ENCODE results near the gene VIPR2.
A peak's percentile ranks its signal among the peaks of the same experiment; 100 is the strongest.

Gene VIPR2

GRCh38 chr7:159033956-159034355, 110.7 kb downstream of the VIPR2 start:
- DNase-seq (no peak), ATAC-seq (ENCODE audit: insufficient read depth, low read depth) (no peak)
- no peaks in the 10 kb centered on the region for H3K4me1 ChIP-seq (ENCODE audit: insufficient read depth, low read length)
- peaks cover 84% of the 10 kb centered on the region for H3K36me3 ChIP-seq (ENCODE audit: insufficient read depth, low read length)
- no peak overlapping the region for H3K4me2 ChIP-seq (ENCODE audit: insufficient read depth, low read length)
- no peak overlapping the region for H3K4me3 ChIP-seq (ENCODE audit: low read depth in 1 of 2, low read length in 2 of 2)
- no peaks in the 10 kb centered on the region for H3K9me3 ChIP-seq (ENCODE audit: insufficient read depth, low read length, severe bottlenecking)
- H4K20me1 ChIP-seq (ENCODE audit: insufficient read depth, low read length), result no peaks in the 10 kb centered on the region
- H3K79me2 ChIP-seq (ENCODE audit: insufficient read depth, low read length), result no peaks in the 10 kb centered on the region
- no peaks in the 10 kb centered on the region for H3K27me3 ChIP-seq (ENCODE audit: insufficient read depth, low read length, poor library complexity)
- 0 out of 2 replicates have a peak overlapping the region, but pooled peaks have one; percentile 13 for H3K27ac ChIP-seq (ENCODE audit: low read length)
- no peak overlapping the region for H2AFZ ChIP-seq (ENCODE audit: low read depth, low read length)
- TF ChIP-seq CTCF (IDR thresholded peaks at IDR 0.05; ENCODE audit: borderline replicate concordance, extremely low read depth, low read length, poor library complexity, severe bottlenecking), result no peak
- no peak for TF ChIP-seq EZH2 (IDR thresholded peaks at IDR 0.05; ENCODE audit: borderline replicate concordance, low read depth, low read length, severe bottlenecking)
- H3K9ac ChIP-seq (ENCODE audit: low read depth, low read length), result no peak overlapping the region

GRCh38 chr7:159033473-159033825, 111.2 kb downstream of the VIPR2 start:
- Histone ChIP-seq H3K9me3 (ENCODE audit: insufficient read depth, low read length, severe bottlenecking) (no peaks in the 10 kb centered on the region), H3K27me3 (ENCODE audit: insufficient read depth, low read length, poor library complexity) (no peaks in the 10 kb centered on the region), H3K4me1 (ENCODE audit: insufficient read depth, low read length) (no peaks in the 10 kb centered on the region), H3K36me3 (ENCODE audit: insufficient read depth, low read length) (peaks cover 82% of the 10 kb centered on the region), H3K79me2 (ENCODE audit: insufficient read depth, low read length) (no peaks in the 10 kb centered on the region), H4K20me1 (ENCODE audit: insufficient read depth, low read length) (no peaks in the 10 kb centered on the region), H3K9ac (ENCODE audit: low read depth, low read length) (no peak overlapping the region), H3K4me2 (ENCODE audit: insufficient read depth, low read length) (no peak overlapping the region), H3K27ac (ENCODE audit: low read length) (0 out of 2 replicates have a peak overlapping the region, but pooled peaks have one; percentile 13), H3K4me3 (ENCODE audit: low read depth in 1 of 2, low read length in 2 of 2) (no peak overlapping the region), H2AFZ (ENCODE audit: low read depth, low read length) (no peak overlapping the region)
- no peak for TF ChIP-seq EZH2 (IDR thresholded peaks at IDR 0.05; ENCODE audit: borderline replicate concordance, low read depth, low read length, severe bottlenecking)
- TF ChIP-seq CTCF (IDR thresholded peaks at IDR 0.05; ENCODE audit: borderline replicate concordance, extremely low read depth, low read length, poor library complexity, severe bottlenecking), result no peak
- ATAC-seq (ENCODE audit: insufficient read depth, low read depth) (no peak), DNase-seq (no peak)

DNA sequence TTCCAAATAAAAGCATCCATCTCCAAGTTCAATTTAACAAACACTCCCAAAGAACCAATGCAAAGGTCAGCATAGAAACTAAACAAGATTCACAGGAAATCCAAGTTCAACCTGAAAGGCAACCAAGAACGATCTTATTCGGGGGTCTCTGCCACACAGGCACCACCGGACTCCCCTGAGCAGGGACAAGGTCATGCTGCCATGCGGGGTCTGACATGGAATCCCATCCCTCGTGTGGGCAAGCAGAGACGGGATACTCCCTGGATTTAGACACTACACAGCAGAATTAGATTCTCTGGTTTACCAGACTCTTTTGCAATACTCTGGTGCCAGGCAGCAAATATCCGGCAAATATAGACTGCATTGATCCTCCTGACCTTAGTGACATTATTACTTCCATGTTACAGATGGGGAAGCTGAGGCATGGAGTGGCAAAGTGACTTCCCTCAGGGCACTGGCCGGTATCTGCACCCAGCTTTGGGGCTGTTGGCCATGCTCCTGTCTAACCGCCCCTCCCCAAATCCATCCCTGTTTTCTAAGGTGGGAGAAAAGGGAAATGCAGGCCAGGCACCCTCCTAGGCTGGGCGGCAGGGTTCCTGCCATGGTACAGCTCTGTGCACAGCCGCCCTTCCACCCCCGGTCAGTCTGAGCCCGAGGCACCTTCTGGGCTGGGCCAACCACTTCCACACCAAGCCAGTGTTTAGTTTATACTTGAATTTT, 111.8 kb downstream of the VIPR2 start:
- Histone ChIP-seq H3K27me3 (ENCODE audit: insufficient read depth, low read length, poor library complexity) (no peaks in the 10 kb centered on the region), H3K4me1 (ENCODE audit: insufficient read depth, low read length) (peaks cover 4% of the 10 kb centered on the region), H3K9ac (ENCODE audit: low read depth, low read length) (no peak overlapping the region), H3K36me3 (ENCODE audit: insufficient read depth, low read length) (peaks cover 80% of the 10 kb centered on the region), H3K4me2 (ENCODE audit: insufficient read depth, low read length) (no peak overlapping the region), H3K4me3 (ENCODE audit: low read depth in 1 of 2, low read length in 2 of 2) (no peak overlapping the region), H2AFZ (ENCODE audit: low read depth, low read length) (no peak overlapping the region), H3K79me2 (ENCODE audit: insufficient read depth, low read length) (no peaks in the 10 kb centered on the region), H3K9me3 (ENCODE audit: insufficient read depth, low read length, severe bottlenecking) (no peaks in the 10 kb centered on the region), H4K20me1 (ENCODE audit: insufficient read depth, low read length) (no peaks in the 10 kb centered on the region), H3K27ac (ENCODE audit: low read length) (peak overlapping the region; percentile 51)
- ATAC-seq (ENCODE audit: insufficient read depth, low read depth) (no peak), DNase-seq (no peak)
- TF ChIP-seq CTCF (IDR thresholded peaks at IDR 0.05; ENCODE audit: borderline replicate concordance, extremely low read depth, low read length, poor library complexity, severe bottlenecking) (no peak), EZH2 (IDR thresholded peaks at IDR 0.05; ENCODE audit: borderline replicate concordance, low read depth, low read length, severe bottlenecking) (no peak)
